ENCODE measurements around the gene VPS4A.

DNA sequence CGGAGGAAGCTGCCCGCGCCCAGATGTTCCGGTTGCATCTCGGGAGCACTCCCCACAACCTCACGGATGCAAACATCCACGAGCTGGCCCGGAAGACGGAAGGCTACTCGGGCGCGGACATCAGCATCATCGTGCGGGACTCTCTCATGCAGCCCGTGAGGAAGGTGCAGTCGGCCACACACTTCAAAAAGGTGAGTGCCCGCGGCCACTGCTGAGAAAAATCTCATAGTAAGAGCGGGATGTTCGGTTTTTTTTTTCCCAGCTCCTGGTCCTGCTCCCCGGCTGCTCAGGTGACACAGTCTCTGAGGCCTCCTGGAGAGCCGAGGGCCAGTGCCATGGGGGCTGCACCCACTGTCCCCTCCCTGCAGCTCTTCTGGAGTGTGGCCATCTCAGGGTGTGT, 9.9 kb downstream of the VPS4A start:
- no peak for TF ChIP-seq CTCF (IDR thresholded peaks at IDR 0.05)
- TF ChIP-seq POLR2A (IDR thresholded peaks at IDR 0.05), result no peak

Data from stomach (tissue), 4 donors.